NB4 (cell line): Measurements from ENCODE around the gene CEP131.

ENCODE experiments used
- CTCF ChIP-seq: IDR thresholded peaks from one replicate; pipeline ENCODE4 v1.5.1; 2012; ENCODE audit warnings: low read depth, low read length
- MYC ChIP-seq: IDR thresholded peaks from 2 replicates; pipeline ENCODE4 v1.6.1; 2011; ENCODE audit warnings: low read depth, low read length
- POLR2A ChIP-seq: IDR thresholded peaks from 2 replicates; pipeline ENCODE4 v1.6.1; 2011; ENCODE audit warnings: mild to moderate bottlenecking; ENCODE audit not compliant: insufficient read length; ENCODE audit errors: extremely low read depth

GRCh38 chr17:81206657-81207056 is 16.1 kb downstream of the CEP131 start:
- TF ChIP-seq CTCF, result no peak
- TF ChIP-seq POLR2A, result no peak
- no peak for TF ChIP-seq MYC
